HFFc6 (cell line): Measurements from ENCODE around the gene SPHKAP. TPM values are rescaled to one million over a fixed set of nuclear protein-coding genes. Genes with fewer than 3 reads are reported as not detected.

Source experiments
- DNase-seq: peaks from one replicate; pipeline ENCODE4 v3.0.0-alpha.2; 2018
- H3K27ac Mint-ChIP-seq: 2 replicates; pipeline ENCODE4 v1.8.0; 2020; ENCODE audit warnings: mild to moderate bottlenecking, mixed read lengths
- H3K27me3 Mint-ChIP-seq: 2 replicates; pipeline ENCODE4 v1.8.0; 2021; ENCODE audit warnings: mild to moderate bottlenecking, moderate library complexity, mixed read lengths; ENCODE audit not compliant: insufficient read depth
- H3K36me3 Mint-ChIP-seq: 2 replicates; pipeline ENCODE4 v1.8.0; 2021; ENCODE audit warnings: low read depth, mixed read lengths
- H3K4me1 Mint-ChIP-seq: 2 replicates; pipeline ENCODE4 v1.8.0; 2020; ENCODE audit warnings: low read depth, mixed read lengths
- H3K4me3 Mint-ChIP-seq: 2 replicates; pipeline ENCODE4 v1.8.0; 2020; ENCODE audit warnings: mild to moderate bottlenecking, moderate library complexity, mixed read lengths
- H3K9me3 Mint-ChIP-seq: 2 replicates; pipeline ENCODE4 v1.8.0; 2020; ENCODE audit warnings: mild to moderate bottlenecking, mixed read lengths
- total RNA-seq, 6 experiments: library from RNA; stranded (reverse); fragmentation: NEBNext Ultra II Directional; extraction: Animal tissue kit (Norgen Biotek cat#: 25700); gene quantifications; 2 replicates in 1 of 6; 3 replicates in 5 of 6; pipeline ENCODE4 v1.2.3, GENCODE V29; 2021
- TF ChIP-seq, protein P1 (sequence below): fragments of 200-600 bp; sonication (generic); IDR thresholded peaks from 2 replicates; pipeline ENCODE4 v1.5.0; 2021; ENCODE audit warnings: antibody characterized with exemption, mild to moderate bottlenecking

Gene SPHKAP
- total RNA-seq, 6 experiments from 2014 or later = 0.52 to 0.94 (median 0.84) TPM

DNA sequence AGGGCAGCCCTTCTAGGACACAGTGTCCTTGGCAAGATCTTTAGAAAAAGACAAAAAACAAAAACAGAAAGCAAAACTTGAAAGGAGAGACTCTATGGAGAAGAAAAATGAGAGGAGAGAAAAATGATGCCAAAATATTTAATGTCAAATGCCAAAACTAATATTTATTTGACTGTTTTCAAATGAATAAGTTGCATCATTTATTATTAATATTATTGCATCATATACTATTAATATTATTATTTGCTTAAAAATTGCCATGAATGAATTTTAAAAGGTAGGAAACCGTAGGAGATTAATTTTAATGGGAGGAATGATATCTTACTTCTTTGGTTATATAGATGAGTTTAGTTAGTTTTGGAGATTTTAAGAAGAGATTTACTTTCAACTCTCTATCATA lies 165.7 kb downstream of the SPHKAP start:
- no peak for DNase-seq
- H3K9me3 Mint-ChIP-seq = peaks cover 32% of the 10 kb centered on the region
- TF ChIP-seq, protein P1, sequence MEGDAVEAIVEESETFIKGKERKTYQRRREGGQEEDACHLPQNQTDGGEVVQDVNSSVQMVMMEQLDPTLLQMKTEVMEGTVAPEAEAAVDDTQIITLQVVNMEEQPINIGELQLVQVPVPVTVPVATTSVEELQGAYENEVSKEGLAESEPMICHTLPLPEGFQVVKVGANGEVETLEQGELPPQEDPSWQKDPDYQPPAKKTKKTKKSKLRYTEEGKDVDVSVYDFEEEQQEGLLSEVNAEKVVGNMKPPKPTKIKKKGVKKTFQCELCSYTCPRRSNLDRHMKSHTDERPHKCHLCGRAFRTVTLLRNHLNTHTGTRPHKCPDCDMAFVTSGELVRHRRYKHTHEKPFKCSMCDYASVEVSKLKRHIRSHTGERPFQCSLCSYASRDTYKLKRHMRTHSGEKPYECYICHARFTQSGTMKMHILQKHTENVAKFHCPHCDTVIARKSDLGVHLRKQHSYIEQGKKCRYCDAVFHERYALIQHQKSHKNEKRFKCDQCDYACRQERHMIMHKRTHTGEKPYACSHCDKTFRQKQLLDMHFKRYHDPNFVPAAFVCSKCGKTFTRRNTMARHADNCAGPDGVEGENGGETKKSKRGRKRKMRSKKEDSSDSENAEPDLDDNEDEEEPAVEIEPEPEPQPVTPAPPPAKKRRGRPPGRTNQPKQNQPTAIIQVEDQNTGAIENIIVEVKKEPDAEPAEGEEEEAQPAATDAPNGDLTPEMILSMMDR = no peak
- H3K27me3 Mint-ChIP-seq = peaks cover 3% of the 10 kb centered on the region; the same call in 1 of the 2 replicates
- no peaks in the 10 kb centered on the region for H3K36me3 Mint-ChIP-seq
- H3K4me1 Mint-ChIP-seq = no peaks in the 10 kb centered on the region
- H3K27ac Mint-ChIP-seq = no peak overlapping the region
- H3K4me3 Mint-ChIP-seq = no peak overlapping the region

DNA sequence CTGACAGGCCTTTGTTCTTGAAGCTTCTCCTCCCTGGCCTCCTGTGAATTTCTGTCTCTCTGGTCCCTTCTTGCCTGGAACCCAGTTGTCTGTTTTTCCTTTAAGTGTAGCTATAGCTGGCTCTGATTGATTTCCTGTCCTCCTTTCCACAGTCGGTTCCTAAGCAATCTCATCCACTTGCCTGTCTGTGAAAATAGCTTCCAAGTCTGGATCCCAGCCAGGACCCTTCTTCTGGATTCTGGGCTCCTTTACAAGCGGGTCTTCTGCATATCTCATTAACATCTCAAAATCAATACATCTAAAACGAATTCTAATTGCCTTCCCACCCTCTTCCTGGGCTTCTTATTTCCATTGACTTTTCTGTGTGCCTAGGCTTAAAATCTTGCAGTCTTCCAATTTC lies 185.1 kb downstream of the SPHKAP start:
- no peaks in the 10 kb centered on the region for H3K36me3 Mint-ChIP-seq
- H3K4me3 Mint-ChIP-seq = no peak overlapping the region
- TF ChIP-seq, protein P1 = no peak
- no peak for DNase-seq
- H3K27me3 Mint-ChIP-seq = no peaks in the 10 kb centered on the region; the same call in 1 of the 2 replicates
- H3K27ac Mint-ChIP-seq = no peak overlapping the region
- H3K4me1 Mint-ChIP-seq = no peaks in the 10 kb centered on the region
- H3K9me3 Mint-ChIP-seq = peaks cover 5% of the 10 kb centered on the region; the same call in 1 of the 2 replicates

DNA sequence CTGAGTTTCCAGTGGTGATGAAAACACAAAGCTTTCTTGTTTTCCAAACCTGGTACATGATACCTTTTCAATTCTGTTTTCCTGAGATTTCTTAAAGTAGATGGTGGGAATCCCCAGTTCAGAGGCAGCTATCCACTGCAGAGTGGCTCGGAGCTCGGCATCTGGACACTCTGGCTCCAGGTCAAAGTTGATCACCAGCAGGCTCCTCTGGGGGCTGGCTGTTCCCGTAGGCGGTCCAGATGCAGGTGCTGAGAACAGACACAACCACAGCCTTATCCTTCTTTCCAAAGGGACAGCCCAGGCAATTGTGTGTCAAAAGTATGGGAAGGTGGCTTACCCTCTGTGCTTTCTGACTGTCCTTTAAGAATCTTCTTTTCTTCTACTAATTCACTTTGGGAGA lies 190.6 kb downstream of the SPHKAP start:
- DNase-seq = no peak
- H3K36me3 Mint-ChIP-seq = no peaks in the 10 kb centered on the region
- peaks cover 6% of the 10 kb centered on the region; the same call in 1 of the 2 replicates for H3K9me3 Mint-ChIP-seq
- no peaks in the 10 kb centered on the region for H3K4me1 Mint-ChIP-seq
- H3K4me3 Mint-ChIP-seq = no peak overlapping the region
- H3K27me3 Mint-ChIP-seq = no peaks in the 10 kb centered on the region
- TF ChIP-seq, protein P1 = no peak
- no peak overlapping the region for H3K27ac Mint-ChIP-seq

DNA sequence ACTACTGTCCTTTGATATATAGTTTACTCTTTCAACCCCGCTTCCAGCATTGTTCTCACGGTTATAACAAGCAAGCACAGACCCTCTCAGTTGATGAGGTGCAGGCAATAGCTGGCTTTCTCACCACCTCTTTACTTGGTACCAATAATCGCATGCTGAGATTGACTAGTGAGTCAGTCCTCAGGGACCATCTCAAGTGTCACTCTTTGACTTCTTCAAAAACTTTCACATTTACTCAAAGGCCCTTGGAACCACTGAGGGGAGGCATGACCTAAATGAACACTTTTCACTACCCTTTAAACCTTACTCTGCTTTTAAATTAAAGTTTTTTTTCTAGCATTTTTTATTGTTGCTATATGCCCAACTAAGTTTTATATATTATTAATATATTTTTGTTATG lies 208.2 kb downstream of the SPHKAP start:
- TF ChIP-seq, protein P1 = no peak
- Mint-ChIP-seq H3K4me3 (no peak overlapping the region), H3K9me3 (no peaks in the 10 kb centered on the region), H3K27me3 (peaks cover 2% of the 10 kb centered on the region; the same call in 1 of the 2 replicates), H3K4me1 (no peaks in the 10 kb centered on the region), H3K27ac (no peak overlapping the region), H3K36me3 (no peaks in the 10 kb centered on the region)
- no peak for DNase-seq

DNA sequence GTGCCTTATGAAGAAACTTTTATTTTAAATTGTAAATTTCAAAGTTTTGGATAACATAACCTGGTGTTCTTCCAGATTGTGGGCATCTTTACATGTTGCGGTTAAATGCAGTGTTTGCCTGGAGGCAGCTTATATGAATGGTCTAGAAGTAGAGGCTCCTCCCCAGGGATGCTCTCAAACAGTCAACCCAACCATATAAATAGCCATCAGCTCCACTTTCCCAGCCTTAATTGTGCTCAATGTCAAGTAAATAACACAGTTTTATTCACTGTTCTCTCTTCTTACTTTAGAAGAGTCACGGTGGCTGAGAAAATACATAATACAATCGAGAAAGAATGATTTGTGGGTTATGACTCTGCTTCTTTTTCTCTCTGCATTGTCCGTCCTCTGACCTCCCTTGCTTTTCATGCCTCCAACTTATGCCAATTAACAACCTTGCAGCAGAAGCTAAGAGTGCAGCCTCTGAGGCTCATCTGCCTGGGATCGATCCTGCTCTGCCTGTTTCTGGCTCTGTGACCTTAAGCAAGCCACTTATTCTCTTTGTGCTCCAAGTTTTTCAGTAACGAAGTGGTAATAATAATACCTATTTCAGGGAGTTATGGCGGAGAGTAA lies 209.8 kb downstream of the SPHKAP start:
- no peak overlapping the region for H3K27ac Mint-ChIP-seq
- H3K36me3 Mint-ChIP-seq = no peaks in the 10 kb centered on the region
- no peak overlapping the region for H3K4me3 Mint-ChIP-seq
- H3K9me3 Mint-ChIP-seq = no peaks in the 10 kb centered on the region
- TF ChIP-seq, protein P1 = no peak
- DNase-seq = no peak
- H3K27me3 Mint-ChIP-seq = peaks cover 2% of the 10 kb centered on the region; the same call in 1 of the 2 replicates
- H3K4me1 Mint-ChIP-seq = no peaks in the 10 kb centered on the region
